GM12873 (cell line): ENCODE data around the gene LRP8.

Experiments used
- TF ChIP-seq, protein P1 (sequence below): IDR thresholded peaks from 2 replicates; pipeline ENCODE4 v1.5.1; 2012; ENCODE audit warnings: low read depth, mild to moderate bottlenecking, moderate library complexity, low read length, control low read depth; ENCODE audit not compliant: insufficient read depth; ENCODE audit errors: missing control alignments

LRP8 gene

DNA sequence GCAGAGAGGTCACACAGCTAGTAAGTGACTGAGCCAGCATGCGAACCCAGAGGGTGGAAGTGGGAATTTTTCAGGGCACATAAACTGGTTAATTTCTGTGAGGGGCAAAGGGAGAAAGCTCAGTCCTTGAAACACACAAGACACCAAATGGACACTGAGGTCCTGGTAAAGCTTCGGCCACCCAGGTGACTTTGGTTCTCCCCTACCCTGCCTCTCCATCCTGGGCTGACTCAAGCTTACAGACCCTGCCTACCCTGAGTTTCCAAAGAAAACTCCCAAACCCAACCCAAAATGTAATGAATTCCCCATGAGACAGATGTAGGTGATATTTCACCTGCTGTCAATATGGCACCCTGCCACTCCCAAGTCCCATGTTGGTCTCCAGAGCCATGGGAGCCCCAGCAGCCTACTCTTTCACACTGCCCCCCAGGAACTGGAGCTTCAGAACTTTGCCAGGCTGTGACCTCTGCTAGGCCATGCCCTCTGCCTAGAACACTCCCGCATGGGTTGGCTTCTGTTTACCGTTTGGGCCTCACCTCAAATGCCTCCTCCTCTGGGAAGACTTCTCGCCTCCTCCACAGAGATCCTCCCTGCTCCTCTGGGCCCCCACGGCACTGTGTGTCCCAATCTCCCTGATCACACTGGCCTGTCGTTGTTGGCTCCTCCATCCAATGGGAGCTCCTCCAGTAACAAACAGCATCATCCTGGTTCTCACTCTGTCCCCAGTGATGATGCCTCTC, 3.7 kb upstream of the LRP8 start:
- TF ChIP-seq, protein P1, sequence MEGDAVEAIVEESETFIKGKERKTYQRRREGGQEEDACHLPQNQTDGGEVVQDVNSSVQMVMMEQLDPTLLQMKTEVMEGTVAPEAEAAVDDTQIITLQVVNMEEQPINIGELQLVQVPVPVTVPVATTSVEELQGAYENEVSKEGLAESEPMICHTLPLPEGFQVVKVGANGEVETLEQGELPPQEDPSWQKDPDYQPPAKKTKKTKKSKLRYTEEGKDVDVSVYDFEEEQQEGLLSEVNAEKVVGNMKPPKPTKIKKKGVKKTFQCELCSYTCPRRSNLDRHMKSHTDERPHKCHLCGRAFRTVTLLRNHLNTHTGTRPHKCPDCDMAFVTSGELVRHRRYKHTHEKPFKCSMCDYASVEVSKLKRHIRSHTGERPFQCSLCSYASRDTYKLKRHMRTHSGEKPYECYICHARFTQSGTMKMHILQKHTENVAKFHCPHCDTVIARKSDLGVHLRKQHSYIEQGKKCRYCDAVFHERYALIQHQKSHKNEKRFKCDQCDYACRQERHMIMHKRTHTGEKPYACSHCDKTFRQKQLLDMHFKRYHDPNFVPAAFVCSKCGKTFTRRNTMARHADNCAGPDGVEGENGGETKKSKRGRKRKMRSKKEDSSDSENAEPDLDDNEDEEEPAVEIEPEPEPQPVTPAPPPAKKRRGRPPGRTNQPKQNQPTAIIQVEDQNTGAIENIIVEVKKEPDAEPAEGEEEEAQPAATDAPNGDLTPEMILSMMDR: no peak

DNA sequence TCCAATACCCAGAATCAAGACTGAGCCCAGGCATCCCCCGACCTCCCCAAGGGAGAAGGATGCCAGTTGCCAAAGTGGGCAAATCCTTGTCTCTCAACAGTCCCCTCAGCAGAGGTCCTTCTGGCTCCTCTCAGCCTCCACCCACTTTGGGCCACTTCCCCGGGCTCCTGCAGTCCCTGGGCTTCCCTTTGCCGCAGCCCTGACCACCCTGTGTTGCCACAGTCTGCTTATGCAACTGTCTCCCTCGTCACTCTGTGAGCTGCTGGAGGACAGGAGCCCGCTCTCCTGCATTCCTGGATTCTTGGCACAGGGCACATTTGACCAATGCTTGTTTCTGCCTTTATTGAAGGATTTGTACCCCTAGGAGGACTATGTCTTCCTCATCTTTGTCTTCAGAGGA, 2.9 kb upstream of the LRP8 start:
- TF ChIP-seq, protein P1: no peak

DNA sequence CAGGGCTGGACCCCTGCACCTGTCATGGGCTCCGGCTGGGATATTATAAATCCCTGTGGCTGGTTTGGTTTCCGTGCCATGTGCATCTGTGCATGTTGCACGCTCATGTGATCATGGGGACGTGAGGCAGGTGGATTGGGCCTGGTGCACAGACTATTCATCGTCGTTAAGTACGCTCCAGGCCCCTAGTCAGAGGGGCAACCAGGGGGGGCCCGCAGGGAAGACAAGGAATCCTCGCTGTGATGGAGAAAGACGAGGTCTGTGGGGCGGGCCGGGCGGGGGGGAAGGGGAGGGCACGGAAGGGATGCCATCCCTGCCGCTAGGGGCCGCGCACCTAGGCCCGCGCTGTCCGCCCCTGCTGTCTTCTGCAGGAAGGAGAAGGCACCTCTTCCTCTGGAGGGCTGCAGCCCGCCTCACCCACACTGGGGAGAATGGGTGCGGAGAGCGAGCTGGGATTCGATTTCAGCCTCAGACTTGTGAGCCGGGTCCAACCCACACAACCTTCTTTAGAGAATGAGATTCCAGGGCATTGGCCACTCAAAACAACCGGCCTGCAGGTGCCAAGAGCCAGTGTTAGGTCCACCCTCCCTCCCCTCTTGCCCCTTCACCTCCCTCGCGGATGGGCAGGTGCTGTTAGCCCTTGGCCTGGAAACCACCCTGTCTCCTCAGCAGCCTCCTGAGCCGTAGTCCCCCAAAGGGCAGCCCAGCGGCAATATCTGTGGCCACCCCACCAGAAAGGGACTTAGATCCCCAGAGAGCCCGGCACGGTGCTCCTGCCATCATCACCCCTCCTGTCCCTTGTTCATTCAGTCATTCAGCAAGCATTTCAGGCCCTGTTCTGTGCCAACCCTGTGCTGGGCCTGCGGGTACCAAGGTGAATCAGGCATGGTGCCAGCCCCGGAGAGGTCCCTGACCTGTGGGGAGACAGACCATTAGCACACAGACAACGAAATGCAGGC, 950 bp upstream of the LRP8 start:
- TF ChIP-seq, protein P1: no peak

DNA sequence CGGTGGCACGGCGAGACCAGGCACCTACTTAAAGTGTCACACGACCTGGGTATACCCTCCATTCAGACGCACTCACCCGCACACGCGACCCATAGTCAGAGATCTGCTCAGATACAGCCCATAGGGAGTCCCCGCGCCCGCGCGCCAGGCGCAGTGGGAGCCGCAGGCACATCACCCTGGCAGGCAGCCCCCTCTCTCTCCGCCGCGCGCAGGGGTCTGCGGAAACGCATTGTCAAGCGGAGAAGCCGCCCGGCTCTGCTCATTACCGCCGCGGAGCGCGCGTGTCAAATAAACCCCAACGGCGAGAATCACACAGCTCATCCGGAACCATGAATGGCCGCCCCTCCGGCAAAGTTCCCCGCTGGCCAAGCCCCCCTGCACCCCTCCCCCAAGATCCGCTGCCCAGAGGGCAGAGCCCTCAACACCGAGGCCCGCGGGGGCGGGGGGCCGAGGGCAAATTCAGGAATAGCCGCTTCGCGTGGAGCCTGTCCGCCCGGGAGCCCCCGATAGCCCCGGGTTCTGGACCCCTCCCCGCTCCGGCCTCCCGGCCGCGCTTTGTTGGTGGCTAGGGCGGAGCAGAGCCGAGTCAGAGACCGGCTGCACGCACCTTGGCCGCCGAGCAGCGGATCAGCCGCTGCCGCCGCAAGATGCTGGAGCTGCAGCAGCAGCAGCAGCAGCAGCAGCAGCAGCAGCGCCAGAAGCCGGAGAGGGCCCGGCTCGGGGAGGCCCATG, 522 bp downstream of the LRP8 start:
- TF ChIP-seq, protein P1: no peak

DNA sequence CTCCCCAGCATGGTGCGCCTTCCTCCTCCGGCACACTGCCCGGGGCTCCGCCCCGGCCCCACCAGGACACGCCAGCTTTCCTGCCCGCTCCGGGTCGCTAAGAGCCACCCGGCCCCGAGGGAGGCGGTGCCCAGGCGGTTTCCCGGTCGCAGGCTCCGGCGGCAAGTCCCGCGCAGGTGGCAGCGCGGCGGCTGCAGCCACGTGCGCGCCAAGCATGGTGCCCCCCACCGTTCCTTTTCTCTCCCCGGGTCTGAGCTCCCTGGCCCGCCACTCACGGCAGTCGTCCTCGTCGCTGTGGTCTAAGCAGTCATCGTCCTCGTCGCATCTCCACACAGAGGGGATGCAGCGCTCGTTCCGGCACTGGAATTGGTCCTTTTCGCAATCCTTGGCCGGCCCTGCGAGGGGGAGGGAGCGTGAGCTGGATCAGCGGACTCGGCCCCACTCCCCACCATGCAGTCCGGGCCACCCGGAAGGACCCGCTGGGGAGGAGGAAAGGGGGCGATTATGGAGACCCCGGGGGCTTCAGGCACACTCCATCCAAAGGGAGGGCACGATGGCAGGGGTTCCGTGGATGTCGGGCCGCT, 1.2 kb downstream of the LRP8 start:
- TF ChIP-seq, protein P1: no peak

DNA sequence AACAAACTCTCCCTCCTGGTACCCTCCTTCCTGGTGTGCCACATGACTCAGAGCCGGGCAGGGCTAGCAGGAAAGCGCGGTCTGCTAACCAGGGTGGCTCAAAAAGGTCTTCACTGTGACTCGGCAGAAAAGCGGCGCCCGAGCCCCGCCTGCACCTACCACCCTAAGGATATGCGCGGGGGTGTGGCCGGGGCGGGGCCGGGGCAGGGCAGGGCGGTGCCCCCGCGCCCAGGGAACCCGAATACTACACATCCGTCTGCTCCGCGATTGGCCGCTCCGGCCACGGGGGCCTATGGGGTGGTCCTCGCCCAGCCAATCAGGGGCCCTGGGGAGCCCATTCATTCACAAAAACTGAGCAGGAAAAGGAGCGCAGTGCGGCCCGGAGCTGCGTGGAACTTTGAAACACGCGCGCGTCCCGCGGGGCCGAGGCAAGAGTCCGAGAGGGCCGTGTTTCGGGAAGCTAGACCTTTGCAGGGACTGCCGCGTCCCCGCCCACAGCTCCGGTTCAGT, 1.7 kb downstream of the LRP8 start:
- TF ChIP-seq, protein P1: no peak
